Astrocyte (in vitro differentiated cells and primary cell): Measurements from ENCODE around the gene OXGR1. TPM values are rescaled to one million over a fixed set of nuclear protein-coding genes. Genes with fewer than 3 reads are reported as not detected.
A peak's percentile ranks its signal among the peaks of the same experiment; 100 is the strongest.

ENCODE experiments used
- DNase-seq: peaks from one replicate; pipeline ENCODE4 v3.0.0-alpha.2; 2010; ENCODE audit warnings: low read depth
- FAIRE-seq: peaks from 2 replicates; lab custom pipeline; 2011; peaks lifted over from hg19 to GRCh38; lab: Jason Lieb, UNC
- H2AFZ ChIP-seq: 2 replicates; pipeline ENCODE4 v1.6.0; 2012; ENCODE audit warnings: low read depth, low read length, inconsistent platforms
- H3K27ac ChIP-seq: 2 replicates; pipeline ENCODE4 v1.5.1; 2011; ENCODE audit warnings: low read depth, low read length, inconsistent platforms
- H3K27me3 ChIP-seq: 2 replicates; pipeline ENCODE4 v1.6.0; 2011; ENCODE audit warnings: low read length, inconsistent platforms; ENCODE audit not compliant: insufficient read depth
- H3K36me3 ChIP-seq: 2 replicates; pipeline ENCODE4 v1.5.1; 2011; ENCODE audit warnings: low read length, inconsistent platforms; ENCODE audit not compliant: insufficient read depth
- H3K4me1 ChIP-seq: 2 replicates; pipeline ENCODE4 v1.5.1; 2011; ENCODE audit warnings: low read length, inconsistent platforms; ENCODE audit not compliant: insufficient read depth
- H3K4me2 ChIP-seq: 2 replicates; pipeline ENCODE4 v1.6.0; 2012; ENCODE audit warnings: low read length, inconsistent platforms
- H3K4me3 ChIP-seq: 2 replicates; pipeline ENCODE4 v1.5.1; 2011; ENCODE audit warnings: low read depth, mild to moderate bottlenecking, low read length, inconsistent platforms; ENCODE audit not compliant: insufficient read depth
- H3K79me2 ChIP-seq: 2 replicates; pipeline ENCODE4 v1.6.0; 2012; ENCODE audit warnings: mild to moderate bottlenecking, low read length, inconsistent platforms; ENCODE audit not compliant: insufficient read depth
- H3K9ac ChIP-seq: 2 replicates; pipeline ENCODE4 v1.6.0; 2012; ENCODE audit warnings: mild to moderate bottlenecking, low read length, inconsistent platforms
- H3K9me3 ChIP-seq: 2 replicates; pipeline ENCODE4 v1.5.1; 2012; ENCODE audit warnings: low read depth, mild to moderate bottlenecking, low read length, inconsistent platforms; ENCODE audit not compliant: insufficient read depth
- H4K20me1 ChIP-seq: 2 replicates; pipeline ENCODE4 v1.6.0; 2012; ENCODE audit warnings: low read length, inconsistent platforms; ENCODE audit not compliant: insufficient read depth
- H3K27ac Mint-ChIP-seq: one replicate; pipeline ENCODE4 v1.8.0; 2021; ENCODE audit warnings: mild to moderate bottlenecking, mixed read lengths; ENCODE audit not compliant: unreplicated experiment
- H3K27me3 Mint-ChIP-seq: one replicate; pipeline ENCODE4 v1.8.0; 2021; ENCODE audit warnings: low read depth, mixed read lengths; ENCODE audit not compliant: unreplicated experiment
- H3K36me3 Mint-ChIP-seq: one replicate; pipeline ENCODE4 v1.8.0; 2021; ENCODE audit warnings: low read depth, mixed read lengths; ENCODE audit not compliant: unreplicated experiment
- H3K4me1 Mint-ChIP-seq: one replicate; pipeline ENCODE4 v1.8.0; 2021; ENCODE audit warnings: low read depth, mixed read lengths; ENCODE audit not compliant: unreplicated experiment
- H3K4me3 Mint-ChIP-seq: one replicate; pipeline ENCODE4 v1.8.0; 2021; ENCODE audit warnings: mild to moderate bottlenecking, moderate library complexity, mixed read lengths; ENCODE audit not compliant: unreplicated experiment
- H3K9me3 Mint-ChIP-seq: one replicate; pipeline ENCODE4 v1.8.0; 2021; ENCODE audit warnings: mild to moderate bottlenecking, mixed read lengths; ENCODE audit not compliant: unreplicated experiment
- CTCF ChIP-seq: IDR thresholded peaks from 2 replicates; pipeline ENCODE4 v1.5.1; 2011; ENCODE audit warnings: low read depth, mild to moderate bottlenecking, inconsistent platforms, low read length, moderate library complexity; ENCODE audit not compliant: insufficient read depth
- EZH2 ChIP-seq: IDR thresholded peaks from 2 replicates; pipeline ENCODE4 v1.6.1; 2012; ENCODE audit warnings: mild to moderate bottlenecking, low read length, inconsistent platforms; ENCODE audit not compliant: insufficient read depth
- total RNA-seq: library from RNA; stranded (reverse); gene quantifications from 2 replicates; pipeline ENCODE4 v1.2.1, GENCODE V29; 2021

OXGR1 gene
- total RNA-seq, 1 donor from 2014 or later, result 0.39 TPM

DNA sequence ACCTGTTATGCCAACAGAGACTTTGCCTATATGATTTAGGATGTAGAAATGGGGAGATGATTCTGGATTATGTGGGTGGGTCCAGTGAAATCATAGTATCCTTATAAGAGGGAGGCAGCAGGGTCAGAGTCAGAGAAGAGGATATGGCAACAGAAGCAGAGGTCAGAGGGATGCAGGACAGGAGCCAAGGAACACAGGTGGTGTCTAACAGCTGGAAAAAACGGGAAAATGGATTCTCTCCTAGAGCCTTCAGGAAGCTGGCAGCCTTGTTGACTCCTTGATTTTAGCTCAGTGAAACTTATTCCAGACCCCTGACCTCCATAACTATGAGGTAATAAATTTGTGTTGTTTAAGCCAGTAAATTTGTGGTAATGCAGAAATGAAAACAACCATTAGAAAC is 28.8 kb upstream of the OXGR1 start:
- no peak for DNase-seq
- FAIRE-seq, result no peak
- H2AFZ ChIP-seq, result no peak overlapping the region
- no peak overlapping the region for H3K4me2 ChIP-seq
- H4K20me1 ChIP-seq, result no peaks in the 10 kb centered on the region
- no peaks in the 10 kb centered on the region for H3K36me3 Mint-ChIP-seq
- TF ChIP-seq CTCF (no peak), EZH2 (no peak)
- no peaks in the 10 kb centered on the region for H3K79me2 ChIP-seq
- no peaks in the 10 kb centered on the region for H3K4me1 ChIP-seq
- no peak overlapping the region for H3K27ac Mint-ChIP-seq
- H3K36me3 ChIP-seq, result no peaks in the 10 kb centered on the region
- no peak overlapping the region for H3K27ac ChIP-seq
- H3K9me3 Mint-ChIP-seq, result no peaks in the 10 kb centered on the region
- no peak overlapping the region for H3K9ac ChIP-seq
- peaks cover 29% of the 10 kb centered on the region for H3K4me1 Mint-ChIP-seq
- H3K9me3 ChIP-seq, result no peaks in the 10 kb centered on the region
- no peaks in the 10 kb centered on the region for H3K27me3 Mint-ChIP-seq
- H3K27me3 ChIP-seq, result peaks cover 3% of the 10 kb centered on the region
- no peak overlapping the region for H3K4me3 ChIP-seq
- no peak overlapping the region for H3K4me3 Mint-ChIP-seq

DNA sequence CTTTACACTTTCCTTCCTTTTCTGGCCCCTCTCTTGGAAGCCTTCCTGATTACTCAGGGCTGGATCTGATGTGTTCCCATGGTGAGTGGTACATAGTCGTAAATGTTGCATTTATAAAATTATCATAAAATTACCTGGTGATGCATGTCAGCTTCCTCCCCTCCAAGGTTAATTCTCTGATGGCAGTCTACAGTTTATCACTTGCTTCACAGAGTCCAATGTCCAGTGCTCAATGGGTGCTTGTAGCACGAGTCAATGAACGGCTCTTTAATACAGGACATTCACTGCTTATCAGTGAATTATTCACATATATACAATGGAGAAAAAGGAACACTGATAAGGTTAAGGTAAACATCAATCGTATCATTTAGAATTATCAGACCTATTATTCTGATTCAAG is 27.0 kb upstream of the OXGR1 start:
- H2AFZ ChIP-seq, result no peak overlapping the region

More for the DNA sequence above, 27.0 kb upstream of the OXGR1 start:
- Histone ChIP-seq H3K27me3 (peaks cover 3% of the 10 kb centered on the region), H3K27ac (no peak overlapping the region), H3K36me3 (no peaks in the 10 kb centered on the region), H3K4me3 (no peak overlapping the region), H3K4me1 (no peaks in the 10 kb centered on the region), H4K20me1 (no peaks in the 10 kb centered on the region), H3K9me3 (no peaks in the 10 kb centered on the region), H3K9ac (no peak overlapping the region), H3K4me2 (no peak overlapping the region), H3K79me2 (no peaks in the 10 kb centered on the region)
- FAIRE-seq (no peak), DNase-seq (no peak)
- H3K27ac Mint-ChIP-seq, result peak overlapping the region; percentile 0
- no peak for TF ChIP-seq CTCF
- TF ChIP-seq EZH2, result no peak
- no peaks in the 10 kb centered on the region for H3K36me3 Mint-ChIP-seq
- peaks cover 24% of the 10 kb centered on the region for H3K4me1 Mint-ChIP-seq
- H3K27me3 Mint-ChIP-seq, result no peaks in the 10 kb centered on the region
- no peak overlapping the region for H3K4me3 Mint-ChIP-seq
- H3K9me3 Mint-ChIP-seq, result no peaks in the 10 kb centered on the region
